OCI-LY1 (cell line): ENCODE data around the gene PPP1R9A.

Experiments
- H2AFZ ChIP-seq: fragments of 200-600 bp; sonication (generic), shearing (Covaris generic); 2 replicates; pipeline ENCODE4 v1.6.0; 2014; ENCODE audit warnings: antibody characterized with exemption, mild to moderate bottlenecking, low read length
- H3F3A ChIP-seq: fragments of 200-600 bp; sonication (generic), shearing (Covaris generic); 2 replicates; pipeline ENCODE4 v1.6.0; 2014; ENCODE audit warnings: mild to moderate bottlenecking, antibody characterized with exemption, low read length, moderate library complexity; ENCODE audit not compliant: insufficient read depth
- H3K27ac ChIP-seq: fragments of 200-600 bp; sonication (generic); 2 replicates; pipeline ENCODE4 v1.5.1; 2014; ENCODE audit warnings: low read length, mixed run types, mild to moderate bottlenecking, low read depth; ENCODE audit not compliant: poor library complexity, severe bottlenecking
- H3K27me3 ChIP-seq: fragments of 200-600 bp; sonication (generic); 2 replicates; pipeline ENCODE4 v1.6.0; 2014; ENCODE audit warnings: antibody characterized with exemption, mild to moderate bottlenecking, low read length, moderate library complexity; ENCODE audit not compliant: insufficient read depth
- H3K36me3 ChIP-seq: fragments of 200-600 bp; sonication (generic); 2 replicates; pipeline ENCODE4 v1.6.1; 2014; ENCODE audit warnings: mild to moderate bottlenecking, antibody characterized with exemption, low read length, moderate library complexity, mixed read lengths; ENCODE audit not compliant: insufficient read depth
- H3K4me1 ChIP-seq: fragments of 200-600 bp; sonication (generic); 2 replicates; pipeline ENCODE4 v1.5.1; 2014; ENCODE audit warnings: mild to moderate bottlenecking, low read length, moderate library complexity; ENCODE audit not compliant: insufficient read depth, severe bottlenecking
- H3K4me2 ChIP-seq: fragments of 200-600 bp; sonication (generic), shearing (Covaris generic); 2 replicates; pipeline ENCODE4 v1.6.1; 2014; ENCODE audit warnings: low read length
- H3K4me3 ChIP-seq: fragments of 200-600 bp; sonication (generic); 2 replicates; pipeline ENCODE4 v1.5.1; 2014; ENCODE audit warnings: low read length, low read depth, mild to moderate bottlenecking, mixed read lengths; ENCODE audit not compliant: poor library complexity, severe bottlenecking
- H3K79me2 ChIP-seq: fragments of 200-600 bp; shearing (Covaris generic); 2 replicates; pipeline ENCODE4 v1.6.1; 2016; ENCODE audit warnings: mixed run types, low read length, mixed read lengths; ENCODE audit not compliant: insufficient read depth
- H3K9ac ChIP-seq: fragments of 200-600 bp; sonication (generic), shearing (Covaris generic); 2 replicates; pipeline ENCODE4 v1.6.1; 2014; ENCODE audit warnings: mild to moderate bottlenecking, low read length, mixed read lengths
- H3K9me2 ChIP-seq: fragments of 200-600 bp; sonication (generic), shearing (Covaris generic); 2 replicates; pipeline ENCODE4 v1.6.1; 2014; ENCODE audit warnings: low read depth, mild to moderate bottlenecking, low read length, mixed read lengths
- H3K9me3 ChIP-seq: fragments of 200-600 bp; shearing (Covaris generic); 2 replicates; pipeline ENCODE4 v1.6.1; 2014; ENCODE audit warnings: low read length, mixed read lengths
- H4K20me1 ChIP-seq: fragments of 200-600 bp; sonication (generic), shearing (Covaris generic); 2 replicates; pipeline ENCODE4 v1.6.0; 2016; ENCODE audit warnings: mild to moderate bottlenecking, low read length; ENCODE audit not compliant: insufficient read depth
- EZH2 ChIP-seq: fragments of 200-600 bp; sonication (generic), shearing (Covaris generic); IDR thresholded peaks from 2 replicates; pipeline ENCODE4 v1.8.0; 2017; ENCODE audit warnings: borderline replicate concordance, mixed run types, mild to moderate bottlenecking, antibody characterized with exemption, low read length, moderate library complexity, mixed read lengths
- TF ChIP-seq, protein P1 (sequence below): fragments of 200-600 bp; sonication (generic), shearing (Covaris generic); IDR thresholded peaks from 2 replicates; pipeline ENCODE4 v1.5.1; 2017; ENCODE audit warnings: mild to moderate bottlenecking, antibody characterized with exemption, low read length, moderate library complexity, mixed read lengths

The PPP1R9A gene

GRCh38 chr7:94943134-94943533 is 35.7 kb downstream of the PPP1R9A start:
- Histone ChIP-seq H3K36me3 (no peaks in the 10 kb centered on the region), H3K9me2 (no peaks in the 10 kb centered on the region), H3K9ac (no peak overlapping the region), H3K27ac (no peak overlapping the region), H3F3A (no peaks in the 10 kb centered on the region), H3K9me3 (no peaks in the 10 kb centered on the region), H3K4me1 (no peaks in the 10 kb centered on the region), H3K4me3 (no peak overlapping the region), H2AFZ (no peak overlapping the region), H3K4me2 (no peak overlapping the region), H3K27me3 (no peaks in the 10 kb centered on the region), H4K20me1 (no peaks in the 10 kb centered on the region), H3K79me2 (no peaks in the 10 kb centered on the region)
- no peak for TF ChIP-seq EZH2
- TF ChIP-seq, protein P1, sequence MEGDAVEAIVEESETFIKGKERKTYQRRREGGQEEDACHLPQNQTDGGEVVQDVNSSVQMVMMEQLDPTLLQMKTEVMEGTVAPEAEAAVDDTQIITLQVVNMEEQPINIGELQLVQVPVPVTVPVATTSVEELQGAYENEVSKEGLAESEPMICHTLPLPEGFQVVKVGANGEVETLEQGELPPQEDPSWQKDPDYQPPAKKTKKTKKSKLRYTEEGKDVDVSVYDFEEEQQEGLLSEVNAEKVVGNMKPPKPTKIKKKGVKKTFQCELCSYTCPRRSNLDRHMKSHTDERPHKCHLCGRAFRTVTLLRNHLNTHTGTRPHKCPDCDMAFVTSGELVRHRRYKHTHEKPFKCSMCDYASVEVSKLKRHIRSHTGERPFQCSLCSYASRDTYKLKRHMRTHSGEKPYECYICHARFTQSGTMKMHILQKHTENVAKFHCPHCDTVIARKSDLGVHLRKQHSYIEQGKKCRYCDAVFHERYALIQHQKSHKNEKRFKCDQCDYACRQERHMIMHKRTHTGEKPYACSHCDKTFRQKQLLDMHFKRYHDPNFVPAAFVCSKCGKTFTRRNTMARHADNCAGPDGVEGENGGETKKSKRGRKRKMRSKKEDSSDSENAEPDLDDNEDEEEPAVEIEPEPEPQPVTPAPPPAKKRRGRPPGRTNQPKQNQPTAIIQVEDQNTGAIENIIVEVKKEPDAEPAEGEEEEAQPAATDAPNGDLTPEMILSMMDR = no peak

- no peaks in the 10 kb centered on the region for H3K27me3 ChIP-seq
- H3K4me3 ChIP-seq = no peak overlapping the region
- H3K9me2 ChIP-seq = no peaks in the 10 kb centered on the region
- no peak overlapping the region for H3K4me2 ChIP-seq
- no peaks in the 10 kb centered on the region for H3K4me1 ChIP-seq
- H3F3A ChIP-seq = no peaks in the 10 kb centered on the region
- no peaks in the 10 kb centered on the region for H3K9me3 ChIP-seq
- H3K36me3 ChIP-seq = no peaks in the 10 kb centered on the region
- H3K27ac ChIP-seq = no peak overlapping the region
- H4K20me1 ChIP-seq = no peaks in the 10 kb centered on the region
- H2AFZ ChIP-seq = no peak overlapping the region
- H3K79me2 ChIP-seq = no peaks in the 10 kb centered on the region
- H3K9ac ChIP-seq = no peak overlapping the region
- TF ChIP-seq EZH2 = no peak
- TF ChIP-seq, protein P1 = no peak
Measured at GRCh38 chr7:94949532-94949931, 42.1 kb downstream of the PPP1R9A start.

- H3K4me3 ChIP-seq = no peak overlapping the region
- no peaks in the 10 kb centered on the region for H3K27me3 ChIP-seq
- no peak overlapping the region for H3K9ac ChIP-seq
- H3F3A ChIP-seq = no peaks in the 10 kb centered on the region
- H3K4me1 ChIP-seq = no peaks in the 10 kb centered on the region
- no peaks in the 10 kb centered on the region for H3K36me3 ChIP-seq
- no peaks in the 10 kb centered on the region for H3K79me2 ChIP-seq
- no peak overlapping the region for H3K4me2 ChIP-seq
- no peak for TF ChIP-seq EZH2
- TF ChIP-seq, protein P1 = no peak
- H4K20me1 ChIP-seq = no peaks in the 10 kb centered on the region
- H2AFZ ChIP-seq = no peak overlapping the region
- no peaks in the 10 kb centered on the region for H3K9me2 ChIP-seq
- H3K9me3 ChIP-seq = no peaks in the 10 kb centered on the region
- no peak overlapping the region for H3K27ac ChIP-seq
Measured at GRCh38 chr7:94955807-94956206, 48.4 kb downstream of the PPP1R9A start.
